Liver (tissue), 3 donors: ENCODE results near the gene LIPI.

ENCODE experiments used
- CTCF ChIP-seq: fragments of 150-350 bp; IDR thresholded peaks from 2 replicates; pipeline ENCODE4 v1.5.1; 2017; ENCODE audit warnings: improper control_type of control experiment, low read depth, low read length; ENCODE audit not compliant: missing input control
- FOXA1 ChIP-seq: IDR thresholded peaks from 2 replicates; pipeline ENCODE4 v1.6.1; 2016; ENCODE audit warnings: antibody characterized with exemption
- GABPA ChIP-seq, 2 donors: IDR thresholded peaks in 1 of 2; conservative IDR thresholded peaks in 1 of 2; 2 replicates each; pipeline ENCODE4 v1.6.1; 2016; ENCODE audit warnings: antibody characterized with exemption in 2 of 2, mild to moderate bottlenecking in 1 of 2, moderate library complexity in 1 of 2
- JUND ChIP-seq, 2 donors: IDR thresholded peaks; 2 replicates each; pipeline ENCODE4 v1.6.1; 2016; ENCODE audit warnings: antibody characterized with exemption in 2 of 2
- MAX ChIP-seq: IDR thresholded peaks from 2 replicates; pipeline ENCODE4 v1.6.1; 2016; ENCODE audit warnings: antibody characterized with exemption
- NR2F2 ChIP-seq: IDR thresholded peaks from 2 replicates; pipeline ENCODE4 v1.6.1; 2016; ENCODE audit warnings: antibody characterized with exemption
- RAD21 ChIP-seq, 2 donors: IDR thresholded peaks; 2 replicates each; pipeline ENCODE4 v1.6.1; 2016; ENCODE audit warnings: antibody characterized with exemption in 2 of 2, mild to moderate bottlenecking in 2 of 2
- REST ChIP-seq: IDR thresholded peaks from 2 replicates; pipeline ENCODE4 v1.6.1; 2016; ENCODE audit warnings: antibody characterized with exemption, mild to moderate bottlenecking
- TAF1 ChIP-seq: conservative IDR thresholded peaks from 2 replicates; pipeline ENCODE4 v1.6.1; 2016; ENCODE audit warnings: antibody characterized with exemption, mild to moderate bottlenecking
- YY1 ChIP-seq: IDR thresholded peaks from 2 replicates; pipeline ENCODE4 v1.6.1; 2016; ENCODE audit warnings: antibody characterized with exemption, mild to moderate bottlenecking
- ZBTB33 ChIP-seq: IDR thresholded peaks from 2 replicates; pipeline ENCODE4 v1.6.1; 2016; ENCODE audit warnings: antibody characterized with exemption
- donor health status: healthy.
- donor health status: healthy.

GRCh38 chr21:14084068-14084501 is 126.7 kb downstream of the LIPI start:
- TF ChIP-seq REST (no peak), JUND (IDR thresholded peaks at IDR 0.05) (no peak), CTCF (no peak), TAF1 (no peak), GABPA (IDR thresholded peaks at IDR 0.05 in 1 of 2, conservative IDR thresholded peaks at IDR 0.05 in 1 of 2) (no peak), MAX (no peak), RAD21 (IDR thresholded peaks at IDR 0.05) (no peak), NR2F2 (no peak), ZBTB33 (no peak), YY1 (no peak), FOXA1 (no peak)
